Activated CD8-positive, alpha-beta memory T cell treated with anti-CD3 and anti-CD28 coated beads for 1 hour (primary cell): ENCODE measurements around the gene FARSA.
"Not testable (repeated sequence)": the region's sequence is repeated elsewhere in the genome, so short reads cannot be mapped to it uniquely, and the experiment has no call there.

Experiments
- DNase-seq, 2 donors: peaks; one replicate each; pipeline ENCODE4 v3.0.0-alpha.2; 2020; ENCODE audit warnings: low read depth in 1 of 2; ENCODE audit errors: extremely low read depth in 1 of 2

FARSA gene

GRCh38 chr19:12933287-12934072, at the start of gene FARSA:
TSS of gene FARSA (minus strand) at chr19:12933711. CDS start at chr19:12933696, 15 bp downstream.
- peak; percentile 68 to 76 for DNase-seq

- DNase-seq, result no peak
Measured at GRCh38 chr19:12983091-12983490, 49.6 kb upstream of the FARSA start.

- DNase-seq, result no peak
Measured at GRCh38 chr19:12982648-12983047, 49.1 kb upstream of the FARSA start.

DNA sequence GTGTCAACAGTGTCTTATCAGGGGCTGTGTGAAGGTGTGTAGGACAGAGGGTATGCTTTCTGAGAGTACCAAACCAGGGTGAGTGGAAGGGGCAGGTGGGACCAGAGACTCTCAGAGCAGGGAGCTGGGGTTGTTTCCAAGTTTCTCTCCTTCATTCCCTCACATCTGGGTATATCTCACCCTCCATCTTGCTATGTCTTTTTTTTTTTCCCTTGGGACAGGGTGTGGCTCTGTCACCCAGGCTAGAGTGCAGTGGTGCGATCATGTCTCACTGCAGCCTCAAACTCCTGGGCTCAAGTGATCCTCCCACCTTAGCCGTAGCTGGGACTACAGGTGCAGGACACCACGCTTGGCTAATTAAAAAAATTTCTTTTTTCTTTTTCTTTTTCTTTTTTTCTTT, 46.5 kb upstream of the FARSA start:
- DNase-seq, result no peak

GRCh38 chr19:12976109-12976508, 42.6 kb upstream of the FARSA start:
- not testable (repeated sequence) for DNase-seq

DNA sequence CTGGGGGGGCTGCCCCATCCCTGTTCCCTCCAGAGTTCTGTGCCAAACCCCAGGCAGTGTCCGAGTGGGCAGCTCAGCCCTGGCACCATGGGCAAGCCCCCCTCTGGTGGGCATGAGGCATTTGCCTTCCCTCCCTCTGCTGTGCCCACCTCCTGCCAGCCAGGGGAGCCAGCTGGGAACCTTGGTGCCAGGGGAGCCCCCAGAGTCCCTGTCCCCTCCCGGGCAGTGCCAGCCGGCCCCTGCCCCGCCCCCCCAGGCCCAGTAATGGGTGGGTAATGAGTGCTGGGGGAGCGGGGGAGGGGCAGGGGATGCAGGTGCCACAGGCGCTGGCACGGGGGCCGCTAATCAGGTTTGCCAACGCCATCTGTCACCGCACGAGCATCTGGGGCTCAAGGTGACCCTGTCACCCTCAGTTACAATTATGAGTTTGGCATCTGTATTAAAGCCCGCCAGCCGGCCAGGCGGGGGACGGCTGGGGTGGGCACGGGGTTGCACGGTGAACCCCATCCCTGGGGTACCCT, 41.8 kb upstream of the FARSA start:
- no peak for DNase-seq

DNA sequence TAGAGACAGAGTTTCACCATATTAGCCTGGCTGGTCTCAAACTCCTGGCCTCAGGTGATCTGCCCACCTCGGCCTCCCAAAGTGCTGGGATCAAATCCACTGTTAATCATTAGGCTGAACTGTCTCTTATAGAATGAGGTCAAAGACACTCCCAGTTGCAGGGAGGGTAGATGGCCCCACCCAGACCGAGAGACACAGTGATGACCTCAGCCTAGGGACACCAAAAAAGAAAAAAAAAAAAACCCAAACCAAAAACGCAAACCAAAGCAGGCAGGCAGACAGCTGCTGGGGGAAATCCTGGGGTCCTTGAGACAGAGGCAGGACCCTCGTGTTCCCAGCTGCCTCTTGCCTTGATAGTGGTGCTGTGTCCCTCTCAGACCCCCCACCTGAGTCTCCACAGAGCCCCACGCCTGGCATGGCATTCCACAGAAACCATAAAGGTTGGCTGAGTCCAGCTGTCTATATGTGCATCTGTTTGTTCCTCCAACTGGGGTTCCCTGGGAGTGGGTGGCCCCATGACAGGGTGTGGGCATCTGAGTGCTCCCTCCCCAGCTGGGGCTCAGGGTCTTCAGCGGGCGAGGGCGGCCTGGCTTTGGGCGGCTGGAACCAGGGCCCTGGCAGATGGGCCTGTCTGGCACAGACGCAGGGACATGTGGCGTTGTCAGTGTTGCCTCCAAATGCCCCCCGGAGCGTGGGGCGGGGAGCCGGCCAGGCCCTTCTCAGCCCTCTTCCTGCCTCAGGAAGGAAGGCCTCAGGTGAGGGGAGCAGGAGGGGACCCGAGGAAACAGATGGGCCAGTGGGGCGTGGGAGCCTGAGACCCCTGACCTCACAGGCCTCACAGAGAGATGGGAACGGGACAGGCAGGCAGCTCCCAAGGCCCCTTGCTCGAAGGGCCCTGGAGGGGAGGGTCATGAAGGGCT, 41.0 kb upstream of the FARSA start:
- DNase-seq, result no peak

GRCh38 chr19:12973236-12973635, 39.7 kb upstream of the FARSA start:
- DNase-seq, result no peak

GRCh38 chr19:12970070-12970820, 36.7 kb upstream of the FARSA start:
- DNase-seq, result no peak

GRCh38 chr19:12969292-12969988, 35.9 kb upstream of the FARSA start, which contains the start of gene DAND5:
TSS of gene DAND5 (plus strand) at chr19:12969576. CDS start at chr19:12969661, 85 bp downstream.
- no peak for DNase-seq

- DNase-seq, result no peak
Measured at GRCh38 chr19:12967907-12968306, 34.4 kb upstream of the FARSA start.

GRCh38 chr19:12965812-12966135, 32.3 kb upstream of the FARSA start:
- no peak for DNase-seq

- peak; percentile 46 to 67 for DNase-seq
Measured at GRCh38 chr19:12965017-12965811, 31.7 kb upstream of the FARSA start.

- no peak for DNase-seq
Measured at GRCh38 chr19:12959481-12959880, 26.0 kb upstream of the FARSA start.

GRCh38 chr19:12957389-12957952, 24.0 kb upstream of the FARSA start:
- not testable (repeated sequence) for DNase-seq

DNA sequence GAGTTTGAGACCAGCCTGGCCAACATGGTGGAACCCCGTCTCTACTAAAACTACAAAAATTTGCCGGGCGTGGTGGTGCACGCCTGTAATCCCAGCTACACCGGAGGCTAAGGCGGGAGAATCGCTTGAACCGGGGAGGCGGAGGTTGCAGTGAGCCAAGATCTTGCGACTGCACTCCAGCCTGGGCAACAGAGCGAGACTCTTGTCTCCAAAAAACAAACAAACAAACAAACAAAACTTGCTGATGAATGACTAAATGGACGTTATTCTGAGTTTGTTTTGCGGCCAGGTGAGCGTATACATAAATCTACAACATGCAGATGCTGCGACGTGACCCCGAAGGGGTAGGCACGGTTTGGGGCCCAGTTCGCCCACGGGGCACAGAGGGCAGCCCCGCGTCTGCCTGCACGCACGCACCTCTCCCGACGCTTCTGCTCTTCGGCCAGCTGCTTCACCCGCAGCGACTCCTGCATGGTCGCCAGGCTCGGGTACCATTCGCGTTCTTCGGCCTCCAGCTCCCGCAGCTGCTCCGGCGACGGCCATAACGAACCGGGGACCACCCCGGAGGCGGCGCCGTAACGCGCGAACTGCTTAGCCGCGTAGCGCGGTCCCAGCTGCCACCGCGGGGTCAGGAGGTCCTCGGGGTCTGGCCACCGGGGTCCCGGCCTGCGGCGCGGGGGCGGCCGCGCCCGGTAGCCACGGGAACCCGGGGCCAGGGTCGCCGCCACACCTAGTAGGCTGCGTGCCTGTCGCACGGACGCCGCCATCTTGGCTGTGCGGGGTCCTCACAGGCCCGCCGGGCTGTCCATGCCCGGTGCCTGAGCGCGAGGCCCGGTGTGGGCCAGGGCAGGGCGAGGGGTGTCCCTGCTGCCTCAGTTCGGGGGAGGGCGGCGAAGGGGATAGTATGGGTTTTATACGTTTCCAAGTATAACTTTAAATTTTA, 23.2 kb upstream of the FARSA start, which contains the start of gene GADD45GIP1:
Gene GADD45GIP1 (minus strand): TSS at position 778 of the 943 bp plus-strand sequence. CDS start 11 bp downstream, at position 767.
- DNase-seq, result peak in 1 of 2 donors; percentile 73

DNA sequence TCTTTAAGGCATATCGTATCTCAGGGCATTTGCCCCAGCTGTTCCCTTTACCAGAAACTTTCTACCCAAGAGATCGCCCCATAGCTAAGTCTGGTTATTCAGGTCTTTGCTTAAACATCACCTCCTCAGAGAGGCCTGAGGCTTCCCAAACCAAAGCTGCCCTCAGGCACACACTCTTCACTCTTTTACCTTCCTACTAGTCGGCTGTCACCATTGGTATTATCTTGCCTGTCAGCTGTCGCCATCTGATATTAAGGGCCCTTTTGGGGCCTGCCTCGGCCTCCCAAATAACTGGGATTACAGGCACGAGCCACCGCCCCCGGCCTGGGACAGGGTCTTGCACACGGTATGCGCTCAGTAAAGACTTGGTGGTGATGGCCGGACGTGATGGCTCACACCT, 22.5 kb upstream of the FARSA start:
- DNase-seq, result no peak

GRCh38 chr19:12955575-12955974, 22.1 kb upstream of the FARSA start:
- not testable (repeated sequence) for DNase-seq
